Stimulated activated CD8-positive, alpha-beta memory T cell treated with anti-CD3 and anti-CD28 coated beads, Interleukin-4, amount 100 ng/mL, for 48 hours (primary cell): ENCODE data around the gene KIF25.

Source experiments
- DNase-seq: peaks from one replicate; pipeline ENCODE4 v3.0.0-alpha.2; 2020

KIF25 gene

GRCh38 chr6:168039301-168039700, 41.8 kb downstream of the KIF25 start:
- no peak for DNase-seq

GRCh38 chr6:168039849-168040248, 42.4 kb downstream of the KIF25 start:
- DNase-seq = no peak

GRCh38 chr6:168040856-168041496, 43.5 kb downstream of the KIF25 start:
- DNase-seq = no peak

GRCh38 chr6:168041928-168042327, 44.5 kb downstream of the KIF25 start:
- DNase-seq = no peak

DNA sequence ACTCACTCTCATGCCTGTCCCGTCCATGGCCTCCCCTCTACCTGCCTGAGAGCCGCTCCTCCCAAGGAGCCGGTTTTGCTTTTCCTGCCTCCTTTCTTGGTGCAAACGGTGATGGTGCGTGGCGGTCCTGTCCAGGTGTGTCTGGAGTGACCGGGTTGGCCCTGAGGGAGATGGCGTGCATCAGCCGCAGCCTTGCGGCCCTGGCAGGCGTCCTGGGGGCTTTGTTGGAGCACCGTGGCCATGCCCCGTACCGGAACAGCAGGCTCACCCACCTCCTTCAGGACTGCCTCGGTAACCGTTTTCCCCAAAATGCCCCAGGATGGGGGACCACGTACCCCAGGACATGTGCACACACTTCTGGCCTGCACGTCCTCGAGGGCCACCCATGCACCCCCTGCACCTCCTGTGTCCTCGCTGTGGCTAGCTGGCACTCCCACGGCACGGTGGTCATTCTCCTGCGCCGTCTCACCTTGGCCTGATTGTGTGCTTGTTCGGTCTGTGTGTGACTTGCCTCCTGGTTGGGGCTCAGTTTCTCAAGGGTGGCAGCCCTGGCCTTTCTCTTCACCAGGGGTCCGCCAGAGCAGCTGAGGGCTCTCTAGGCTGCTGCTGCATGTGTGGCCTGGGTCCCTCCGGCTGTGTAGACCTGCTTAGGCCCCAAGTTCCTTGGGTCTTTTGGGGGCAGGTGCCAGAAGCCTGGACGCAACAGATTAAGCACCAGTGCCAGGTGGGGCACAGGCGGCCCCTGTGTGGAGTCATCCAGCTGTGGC, 45.1 kb downstream of the KIF25 start:
- DNase-seq = no peak

DNA sequence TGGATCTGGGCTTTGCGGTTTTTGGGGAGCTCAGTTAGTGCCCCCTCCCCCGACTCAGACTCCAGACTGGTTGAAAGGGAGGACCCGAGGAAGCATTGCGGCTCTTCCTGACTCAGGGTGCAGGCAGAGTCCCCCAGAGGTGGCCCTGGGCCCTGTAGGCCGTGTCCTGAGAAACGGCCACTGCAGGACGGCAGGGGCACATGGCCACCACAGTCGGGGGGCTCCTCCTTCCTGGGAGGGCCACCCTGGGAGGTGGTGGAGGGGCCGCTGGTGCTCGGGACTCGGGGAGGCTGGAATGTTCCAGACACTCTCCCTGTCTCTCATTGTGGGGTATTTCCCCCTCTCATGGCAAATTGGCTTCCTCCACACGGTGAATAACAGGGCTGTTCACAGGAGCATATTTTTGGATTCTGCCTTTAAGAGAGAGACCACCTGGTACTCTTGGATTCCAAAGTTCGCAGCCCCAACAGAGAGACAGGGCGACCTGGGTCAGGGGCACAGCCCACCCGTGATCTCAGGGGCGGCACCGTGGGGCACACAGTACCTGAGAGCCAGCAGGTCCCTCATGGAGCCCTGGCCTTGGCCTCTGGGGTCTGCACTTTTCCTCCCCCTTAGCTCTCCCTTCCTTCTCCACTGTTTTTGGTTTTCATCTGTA, 45.8 kb downstream of the KIF25 start:
- DNase-seq = no peak

GRCh38 chr6:168043848-168044415, 46.5 kb downstream of the KIF25 start:
- DNase-seq = no peak

DNA sequence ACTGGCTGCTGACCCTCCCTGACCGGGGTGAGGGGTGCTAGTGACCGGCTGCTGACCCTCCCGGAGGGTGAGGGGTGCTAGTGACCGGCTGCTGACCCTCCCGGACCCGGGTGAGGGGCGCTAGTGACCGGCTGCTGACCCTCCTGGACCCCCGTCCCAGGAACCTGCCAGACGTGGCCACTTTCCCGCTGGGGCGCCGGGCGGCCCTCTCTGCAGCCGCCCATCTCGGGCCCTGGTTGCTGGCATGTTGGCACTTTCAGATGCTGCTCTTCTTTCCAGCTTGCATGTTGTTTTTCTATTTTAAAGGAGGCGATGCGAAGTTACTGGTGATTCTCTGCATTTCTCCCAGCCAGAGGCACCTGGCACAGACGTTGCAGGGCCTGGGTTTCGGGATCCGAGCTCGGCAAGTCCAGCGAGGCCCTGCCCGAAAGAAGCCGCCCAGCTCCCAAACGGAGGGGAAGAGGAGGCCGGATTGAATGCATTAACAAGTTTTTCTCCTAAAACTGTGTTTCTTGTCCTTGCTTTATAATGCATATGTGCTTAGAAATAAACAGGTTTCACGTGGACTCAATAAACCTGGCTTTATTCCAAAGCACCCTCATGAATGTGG, 47.2 kb downstream of the KIF25 start:
- no peak for DNase-seq

- no peak for DNase-seq
Observed at GRCh38 chr6:168045141-168045691, 47.7 kb downstream of the KIF25 start.

DNA sequence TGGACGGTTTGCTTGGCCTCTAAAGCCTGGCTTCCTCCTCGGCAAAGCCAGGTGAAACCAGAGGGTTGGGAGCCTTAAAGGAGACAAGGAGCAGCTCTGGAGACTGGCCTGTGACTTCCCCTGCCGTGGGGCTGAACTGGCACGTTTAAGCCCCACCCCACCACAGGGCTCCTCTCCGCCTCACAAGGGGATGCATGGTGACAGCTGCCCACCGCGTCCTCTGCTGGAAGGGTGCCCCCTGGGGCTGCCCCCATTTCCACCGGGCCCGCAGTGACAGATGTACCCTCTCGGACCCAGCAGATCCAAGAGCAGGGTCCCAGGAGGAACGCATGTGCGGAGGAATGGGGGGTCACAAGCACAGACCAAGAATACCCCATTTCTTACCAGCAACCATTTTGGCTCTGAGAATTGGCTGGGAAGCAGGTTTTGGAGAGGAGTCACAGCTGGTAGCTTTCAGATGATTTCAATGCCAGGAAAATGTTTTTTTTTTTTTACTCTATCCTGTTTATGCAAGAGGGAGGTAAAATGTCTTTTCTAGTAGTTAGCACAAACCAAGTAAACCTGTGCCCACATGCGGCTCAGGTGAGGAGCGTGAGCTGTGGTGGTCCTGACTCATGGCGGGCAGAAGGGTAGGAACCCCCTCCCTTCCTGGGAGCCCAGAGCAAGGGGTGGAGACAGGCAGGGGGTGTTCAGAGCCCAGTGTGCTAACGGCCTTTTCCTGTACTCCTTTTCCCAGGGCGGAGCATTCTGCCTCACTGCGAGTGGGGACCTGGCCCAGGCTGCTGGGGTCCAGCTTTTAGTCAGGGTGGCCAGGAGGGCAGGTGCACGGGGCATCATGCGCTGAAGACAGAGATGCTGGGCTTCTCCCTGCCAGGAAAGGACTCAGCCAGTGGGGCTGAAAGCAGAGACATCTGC, 48.5 kb downstream of the KIF25 start:
- DNase-seq = no peak

GRCh38 chr6:168046696-168047095, 49.2 kb downstream of the KIF25 start:
- no peak for DNase-seq

DNA sequence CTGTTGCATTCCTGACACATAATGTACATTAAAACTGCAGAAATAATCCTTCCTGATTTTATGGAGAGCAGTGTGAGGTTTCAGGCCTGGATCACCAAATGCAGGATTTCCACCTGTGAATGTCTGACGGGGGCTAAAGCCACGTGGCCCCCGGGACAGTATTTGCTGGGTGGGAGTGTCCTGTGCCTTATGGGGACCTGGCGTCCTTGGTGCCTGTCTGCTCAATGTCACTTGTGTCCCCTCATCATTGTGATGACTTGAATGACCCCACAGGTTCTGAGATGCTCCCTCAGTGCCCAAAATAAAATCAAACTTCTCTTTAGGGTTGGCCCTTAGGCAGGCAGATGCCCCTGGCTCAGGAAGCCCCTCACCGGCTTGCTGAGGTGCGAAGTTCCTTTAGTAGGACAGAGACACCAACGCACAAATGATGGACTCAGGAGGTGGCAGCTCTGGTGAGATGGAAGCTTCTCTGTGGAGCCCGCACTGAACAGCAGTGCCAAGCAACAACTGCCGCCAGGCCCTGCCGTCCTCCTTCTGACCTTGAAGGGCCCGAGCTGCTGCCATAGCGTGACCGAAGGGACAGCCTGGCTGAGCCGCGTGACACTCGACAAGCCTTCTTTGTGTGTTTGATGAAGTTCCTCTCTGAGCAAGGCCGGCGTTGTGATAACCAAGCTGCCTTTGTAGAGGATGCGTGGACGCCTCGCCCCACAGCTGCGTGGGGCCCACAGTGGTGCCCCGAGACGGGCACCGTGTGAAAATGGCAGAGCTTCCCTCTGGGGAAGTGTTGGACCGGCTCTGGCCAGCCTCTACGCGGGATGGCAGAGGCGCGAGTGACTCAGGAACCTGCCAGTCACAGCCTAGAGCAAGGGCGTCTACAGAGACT, 50.6 kb downstream of the KIF25 start:
- DNase-seq = no peak

GRCh38 chr6:168048724-168049025, 51.2 kb downstream of the KIF25 start:
- DNase-seq = no peak

DNA sequence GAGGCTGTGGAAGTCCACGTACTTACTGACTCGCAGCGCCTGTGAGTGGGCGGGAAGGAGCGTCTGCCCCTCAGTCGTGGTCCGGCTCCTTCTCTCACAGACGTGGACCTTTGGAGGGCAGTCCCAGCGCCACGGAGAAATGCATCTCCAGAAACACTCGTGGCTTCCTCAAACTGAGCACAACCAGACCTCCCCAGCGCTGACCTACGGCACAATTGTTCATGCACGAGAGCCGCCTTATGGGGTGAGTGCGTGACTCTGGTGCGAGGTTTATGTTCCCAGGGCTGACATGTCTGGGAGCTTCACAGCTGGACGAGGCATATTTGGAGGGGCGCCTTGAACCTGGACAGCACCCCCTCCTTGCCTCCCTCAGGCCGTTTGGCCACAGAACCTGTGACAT, 51.8 kb downstream of the KIF25 start:
- DNase-seq = no peak

- DNase-seq = no peak
Observed at GRCh38 chr6:168049706-168050224, 52.3 kb downstream of the KIF25 start.

GRCh38 chr6:168050225-168050880, 52.9 kb downstream of the KIF25 start:
- DNase-seq = no peak

DNA sequence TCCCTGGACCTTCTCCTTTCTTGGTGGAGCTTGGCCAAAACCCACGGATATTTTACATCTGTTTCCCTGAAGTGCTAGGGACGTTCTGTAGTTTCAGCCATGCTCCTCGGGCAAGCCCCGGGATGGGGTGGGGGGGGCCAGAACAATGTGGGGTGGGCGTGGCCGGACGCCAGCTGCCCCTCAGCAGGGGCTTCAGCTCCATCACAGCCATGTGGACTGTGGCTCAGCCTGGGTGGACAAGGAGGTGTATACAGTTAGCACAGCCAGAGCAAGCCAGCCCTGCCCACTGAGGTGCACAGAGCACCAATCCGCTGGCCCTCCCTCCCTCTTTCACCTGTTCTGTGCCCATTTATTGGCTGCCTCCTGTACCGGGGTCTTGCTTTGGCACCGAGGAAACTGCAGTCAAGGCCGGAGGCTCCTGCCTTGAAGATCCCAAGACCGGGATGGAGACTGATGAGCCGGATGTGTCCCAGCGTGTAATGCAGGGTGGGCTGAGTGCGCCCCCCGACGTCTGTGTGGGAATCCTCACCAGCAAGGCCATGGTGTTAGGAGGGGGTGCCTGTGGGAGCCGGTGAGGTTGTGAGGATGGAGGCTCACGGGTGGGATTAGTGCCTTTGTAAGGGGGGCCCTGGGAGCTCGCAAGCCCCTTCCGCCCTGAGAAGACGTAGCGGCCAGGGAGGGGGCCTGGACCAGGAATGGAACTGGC, 53.6 kb downstream of the KIF25 start:
- no peak for DNase-seq

DNA sequence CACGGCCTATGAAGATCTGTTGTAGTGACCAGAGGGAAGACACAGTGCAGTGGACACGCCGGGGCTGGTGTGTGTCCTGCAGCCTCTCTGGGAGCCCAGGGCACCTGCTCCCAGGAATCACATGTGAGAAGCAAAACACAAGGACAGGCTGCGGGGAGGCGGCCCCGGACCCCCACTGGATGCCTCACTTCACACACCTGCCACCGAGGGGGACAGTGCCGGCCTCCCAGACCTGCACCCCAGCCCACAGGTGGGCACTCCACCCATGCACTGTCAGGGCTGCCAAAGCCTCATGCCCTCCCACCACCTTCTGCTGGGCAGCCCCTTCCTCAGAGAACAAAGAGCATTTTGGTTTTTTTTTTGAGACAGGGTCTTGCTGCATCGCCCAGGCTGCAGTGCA, 54.2 kb downstream of the KIF25 start:
- DNase-seq = no peak

DNA sequence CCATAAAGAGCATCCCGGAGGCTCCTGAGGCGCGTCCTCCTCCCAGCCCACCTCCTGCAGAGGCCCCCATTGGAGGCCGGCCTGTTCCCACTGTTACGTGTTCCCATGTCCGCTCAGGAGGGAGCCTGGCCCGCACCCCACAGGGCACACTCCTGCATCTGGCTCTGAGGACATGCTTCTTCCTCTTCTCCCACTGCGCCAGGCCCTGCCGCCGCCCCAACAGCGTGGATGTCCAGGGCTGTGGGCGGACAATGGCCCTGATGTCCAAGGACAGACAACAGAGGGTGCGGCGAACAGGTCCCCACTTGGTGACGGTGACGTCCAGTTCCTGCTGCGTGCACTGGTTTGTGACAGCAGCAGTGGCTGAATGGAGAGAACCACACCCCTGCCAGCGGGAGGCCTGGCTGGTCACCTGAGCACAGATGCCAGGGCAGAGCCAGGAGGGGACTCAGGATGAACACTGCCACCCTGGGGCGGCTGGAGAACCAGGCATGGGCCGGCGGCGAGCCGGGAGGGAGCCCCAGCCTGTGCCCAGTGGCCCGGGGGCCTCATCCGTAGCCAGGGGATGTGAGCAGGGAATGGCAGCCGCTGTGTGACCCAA, 54.9 kb downstream of the KIF25 start:
- DNase-seq = no peak
